SK-N-SH (cell line): ENCODE data around the gene RUNDC3A. TPM values are rescaled to one million over a fixed set of nuclear protein-coding genes. Genes with fewer than 3 reads are reported as not detected.

Experiments used
- CTCF ChIA-PET: fragments of 300-600, 350-600 bp; formaldehyde crosslinking; extraction: SDS; loops from one replicate; lab custom pipeline; 2021; lab: Yijun Ruan, JAX
- POLR2A ChIA-PET: fragments of 350-600 bp; sonication (Branson Sonifier 250); formaldehyde crosslinking; extraction: SDS; loops from one replicate; lab custom pipeline; 2020; ENCODE audit warnings: antibody characterized with exemption, inconsistent platforms; lab: Yijun Ruan, JAX
- DNase-seq: peaks from one replicate; pipeline ENCODE4 v3.0.0; 2012
- H2AFZ ChIP-seq: fragments of 200-600 bp; sonication (generic); 2 replicates; pipeline ENCODE4 v1.8.1; 2016; ENCODE audit warnings: antibody characterized with exemption, mild to moderate bottlenecking, low read depth
- H3F3A ChIP-seq: fragments of 200-600 bp; sonication (generic); replicated peaks from 2 replicates; pipeline ENCODE3; 2016; ENCODE audit warnings: antibody characterized with exemption, mild to moderate bottlenecking; ENCODE audit not compliant: insufficient read depth
- H3K27ac ChIP-seq, 2 experiments: fragments of 200-500 bp in 1 of 2; fragments of 200-600 bp in 1 of 2; sonication (Bioruptor generic) in 1 of 2; sonication (generic), shearing (Covaris generic) in 1 of 2; 2 replicates each; pipeline versions ENCODE4 v1.5.1 to v1.6.1; 2014 to 2016; ENCODE audit warnings: low read depth in 2 of 2, inconsistent platforms in 1 of 2, low read length in 1 of 2, mild to moderate bottlenecking in 1 of 2, mixed read lengths in 1 of 2
- H3K27me3 ChIP-seq: fragments of 200-600 bp; sonication (generic), shearing (Covaris generic); 2 replicates; pipeline ENCODE4 v1.6.1; 2016; ENCODE audit warnings: mixed run types; ENCODE audit not compliant: insufficient read depth
- H3K36me3 ChIP-seq, 2 experiments: fragments of 200-500 bp in 1 of 2; fragments of 200-600 bp in 1 of 2; sonication (Bioruptor generic) in 1 of 2; sonication (generic) in 1 of 2; replicated peaks in 1 of 2; 2 replicates each; pipeline versions ENCODE3 to v1.5.1; 2014 to 2016; ENCODE audit warnings: low read length in 1 of 2, mild to moderate bottlenecking in 1 of 2; ENCODE audit not compliant: insufficient read depth in 2 of 2, control insufficient read depth in 1 of 2
- H3K4me1 ChIP-seq, 2 experiments: fragments of 200-500 bp in 1 of 2; fragments of 200-600 bp in 1 of 2; sonication (Bioruptor generic) in 1 of 2; sonication (generic), shearing (Covaris generic) in 1 of 2; 2 replicates each; pipeline versions ENCODE4 v1.5.1 to v1.6.1; 2014 to 2016; ENCODE audit warnings: low read depth in 1 of 2, low read length in 1 of 2, mixed run types in 1 of 2; ENCODE audit not compliant: insufficient read depth in 2 of 2, control insufficient read depth in 1 of 2
- H3K4me2 ChIP-seq: fragments of 200-600 bp; sonication (generic), shearing (Covaris generic); 2 replicates; pipeline ENCODE4 v1.6.1; 2017; ENCODE audit warnings: mixed run types
- H3K4me3 ChIP-seq, 2 experiments: fragments of 200-500 bp in 1 of 2; fragments of 200-600 bp in 1 of 2; sonication (Bioruptor generic) in 1 of 2; sonication (generic), shearing (Covaris generic) in 1 of 2; 2 replicates each; pipeline versions ENCODE4 v1.5.1 to v1.8.1; 2014 to 2016; ENCODE audit warnings: low read depth in 2 of 2, inconsistent platforms in 1 of 2, low read length in 1 of 2, mild to moderate bottlenecking in 1 of 2, mixed read lengths in 1 of 2, moderate library complexity in 1 of 2
- H3K79me2 ChIP-seq: fragments of 200-600 bp; sonication (generic); 2 replicates; pipeline ENCODE4 v1.8.1; 2017; ENCODE audit warnings: mild to moderate bottlenecking; ENCODE audit not compliant: insufficient read depth
- H3K9ac ChIP-seq: fragments of 200-600 bp; sonication (generic); 2 replicates; pipeline ENCODE4 v1.6.1; 2017; ENCODE audit warnings: mixed run types
- H3K9me2 ChIP-seq: fragments of 200-600 bp; sonication (generic); 2 replicates; pipeline ENCODE4 v1.6.1; 2017; ENCODE audit warnings: mixed run types
- H3K9me3 ChIP-seq: fragments of 200-600 bp; sonication (generic); 2 replicates; pipeline ENCODE4 v1.6.1; 2017; ENCODE audit warnings: mixed run types, mild to moderate bottlenecking, moderate library complexity
- H4K20me1 ChIP-seq: fragments of 200-600 bp; sonication (generic); 2 replicates; pipeline ENCODE4 v1.6.1; 2017; ENCODE audit warnings: mild to moderate bottlenecking, mixed run types; ENCODE audit not compliant: insufficient read depth
- CTCF ChIP-seq: fragments of 200-600 bp; sonication (generic); IDR thresholded peaks from 2 replicates; pipeline ENCODE4 v1.6.1; 2017; ENCODE audit warnings: antibody characterized with exemption, mild to moderate bottlenecking, moderate library complexity
- EZH2phosphoT487 ChIP-seq: fragments of 200-600 bp; sonication (generic); IDR thresholded peaks from 2 replicates; pipeline ENCODE4 v1.6.1; 2017; ENCODE audit warnings: low read depth, mixed run types, mild to moderate bottlenecking, antibody characterized with exemption, moderate library complexity, borderline replicate concordance
- FOSL2 ChIP-seq: IDR thresholded peaks from 2 replicates; pipeline ENCODE4 v1.4.0; 2012; ENCODE audit warnings: low read depth, mild to moderate bottlenecking, moderate library complexity, borderline replicate concordance
- FOXJ3 ChIP-seq: sonication (generic); formaldehyde crosslinking; IDR thresholded peaks from 2 replicates; pipeline ENCODE4 v1.5.1; 2020; ENCODE audit warnings: mild to moderate bottlenecking, missing genetic modification reagents
- FOXM1 ChIP-seq: IDR thresholded peaks from 2 replicates; pipeline ENCODE4 v1.4.0; 2012; ENCODE audit warnings: low read depth, mild to moderate bottlenecking
- GABPA ChIP-seq: IDR thresholded peaks from 2 replicates; pipeline ENCODE4 v1.4.0; 2012; ENCODE audit warnings: low read depth, mild to moderate bottlenecking
- GATA2 ChIP-seq: sonication (generic); formaldehyde crosslinking; IDR thresholded peaks from 2 replicates; pipeline ENCODE4 v1.5.0; 2020; ENCODE audit warnings: mild to moderate bottlenecking, missing genetic modification reagents
- IRF3 ChIP-seq: fragments of 150-350 bp; IDR thresholded peaks from 2 replicates; pipeline ENCODE4 v1.6.1; 2016; ENCODE audit warnings: mild to moderate bottlenecking, low read depth, low read length
- JUND ChIP-seq: IDR thresholded peaks from 2 replicates; pipeline ENCODE4 v1.4.0; 2012
- MAX ChIP-seq: IDR thresholded peaks from 2 replicates; pipeline ENCODE4 v1.4.0; 2012; ENCODE audit warnings: low read depth
- NRF1 ChIP-seq: IDR thresholded peaks from 2 replicates; pipeline ENCODE4 v1.6.1; 2012; ENCODE audit warnings: low read depth, mild to moderate bottlenecking, low read length
- RAD21 ChIP-seq: IDR thresholded peaks from 2 replicates; pipeline ENCODE4 v1.6.1; 2012; ENCODE audit warnings: mild to moderate bottlenecking, low read length
- REST ChIP-seq: IDR thresholded peaks from 2 replicates; pipeline ENCODE4 v1.6.1; 2012; ENCODE audit warnings: mild to moderate bottlenecking, low read depth, low read length, moderate library complexity
- SIN3A ChIP-seq: IDR thresholded peaks from 2 replicates; pipeline ENCODE4 v1.6.1; 2012; ENCODE audit warnings: low read depth, mild to moderate bottlenecking, low read length, moderate library complexity, borderline replicate concordance
- SMC3 ChIP-seq: IDR thresholded peaks from 2 replicates; pipeline ENCODE4 v1.6.1; 2012; ENCODE audit warnings: low read depth, low read length, improper control_type of control experiment
- TEAD4 ChIP-seq: IDR thresholded peaks from 2 replicates; pipeline ENCODE4 v1.4.0; 2012; ENCODE audit warnings: mild to moderate bottlenecking, borderline replicate concordance; ENCODE audit not compliant: insufficient read depth
- USF2 ChIP-seq: fragments of 150-350 bp; IDR thresholded peaks from 2 replicates; pipeline ENCODE4 v1.6.1; 2017; ENCODE audit warnings: antibody characterized with exemption, low read length, low read depth, borderline replicate concordance
- ZBTB33 ChIP-seq: IDR thresholded peaks from 2 replicates; pipeline ENCODE4 v1.4.0; 2012; ENCODE audit warnings: low read depth, borderline replicate concordance
- WGBS: methylation state at CpG from one replicate; pipeline ENCODE4 v1.1.6; 2017; ENCODE audit warnings: low lambda C conversion rate; 5-methylcytosine and 5-hydroxymethylcytosine counted together
- polyA plus RNA-seq, 3 experiments: library from polyadenylated mRNA; depleted of rRNA; stranded (reverse); fragments of >200 nt; gene quantifications; 2 replicates each; pipeline ENCODE4 v1.2.3, GENCODE V29; 2012

The RUNDC3A gene
- polyA plus RNA-seq, 1 of the 3 experiments (the other 2 are of a cell fraction): 8.9 TPM

- TF ChIP-seq REST: no peak
- no peak for TF ChIP-seq GABPA
- no peak for TF ChIP-seq GATA2 (CRISPR knock-in tag)
Observed at GRCh38 chr17:44345454-44346026, 37.1 kb downstream of the RUNDC3A start (continued).

GRCh38 chr17:44346064-44346844 lies 37.9 kb downstream of the RUNDC3A start:
- Histone ChIP-seq H2AFZ (no peak overlapping the region), H3K27me3 (no peaks in the 10 kb centered on the region), H3K9me3 (no peaks in the 10 kb centered on the region), H3K4me3 (peak overlapping the region; percentile 83 to 98), H4K20me1 (peaks cover 7% of the 10 kb centered on the region; the same call in 1 of the 2 replicates), H3K4me1 (peaks cover 0 to 13% of the 10 kb centered on the region in 2 experiments; a peak in 1 of 4 replicates), H3F3A (no peaks in the 10 kb centered on the region), H3K4me2 (peak overlapping the region; percentile 97), H3K27ac (peak overlapping the region in 1 of 2 experiments; percentile 40; a peak in 1 of 4 replicates), H3K9ac (peak overlapping the region; percentile 84), H3K79me2 (peaks cover 21% of the 10 kb centered on the region), H3K36me3 (peaks cover 0 to 15% of the 10 kb centered on the region in 2 experiments), H3K9me2 (no peaks in the 10 kb centered on the region)
- 82% methylated on average over 10 of the region's 13 CpGs for WGBS
- CTCF ChIA-PET: interaction anchor here (0.8 to 3.6 kb wide), 22 partner anchors 11 to 437 kb away, joined by 3 to 53 read pairs (median 6); partner anchors contain the start of genes FAM171A2, HDAC5, SLC25A39 and TMUB2
- POLR2A ChIA-PET: interaction anchor here (0.7 to 1.6 kb wide), 6 partner anchors 13 to 153 kb away, joined by 3 to 7 read pairs (median 3); partner anchors contain the start of genes FAM171A2 and SLC25A39
- TF ChIP-seq IRF3 (no peak), EZH2phosphoT487 (no peak), FOSL2 (no peak), TEAD4 (no peak), SMC3 (no peak), RAD21 (no peak), GATA2 (CRISPR knock-in tag) (no peak), ZBTB33 (no peak), MAX (no peak), FOXJ3 (CRISPR knock-in tag) (no peak), SIN3A (no peak), CTCF (no peak), USF2 (no peak), JUND (no peak), NRF1 (no peak), FOXM1 (no peak)
- DNase-seq: peak; percentile 33
